Sciatic nerve (tissue), 2 donors: Measurements from ENCODE around the gene LGALS13. TPM values are rescaled to one million over a fixed set of nuclear protein-coding genes. Genes with fewer than 3 reads are reported as not detected.
"Not testable (repeated sequence)": the region's sequence is repeated elsewhere in the genome, so short reads cannot be mapped to it uniquely, and the experiment has no call there.

Experiments used
- ATAC-seq: fragments of 200-7000 bp; cut with Tn5 transposase; one replicate; pipeline ENCODE4 v1.9.1; 2020; ENCODE audit warnings: mild to moderate bottlenecking, moderate library complexity
- DNase-seq: peaks from one replicate; pipeline ENCODE4 v3.0.0-alpha.2; 2020; ENCODE audit warnings: low spot score
- intact Hi-C: fragments of 100-400 bp; cut with DNase I; formaldehyde crosslinking; loops from one replicate; pipeline ENCODE4 v1.14.2; 2022
- total RNA-seq: library from RNA; stranded (reverse); fragmentation: NEBNext Ultra II Directional; extraction: Animal tissue kit (Norgen Biotek cat#: 25700); gene quantifications from one replicate; pipeline ENCODE4 v1.2.1, GENCODE V29; 2021
- donor health status: DM: no; HTN: no; CAD: no.
- donor health status: DM: no; HTN: no; CAD: no.

The LGALS13 gene
- total RNA-seq, 1 donor from 2014 or later = not detected

DNA sequence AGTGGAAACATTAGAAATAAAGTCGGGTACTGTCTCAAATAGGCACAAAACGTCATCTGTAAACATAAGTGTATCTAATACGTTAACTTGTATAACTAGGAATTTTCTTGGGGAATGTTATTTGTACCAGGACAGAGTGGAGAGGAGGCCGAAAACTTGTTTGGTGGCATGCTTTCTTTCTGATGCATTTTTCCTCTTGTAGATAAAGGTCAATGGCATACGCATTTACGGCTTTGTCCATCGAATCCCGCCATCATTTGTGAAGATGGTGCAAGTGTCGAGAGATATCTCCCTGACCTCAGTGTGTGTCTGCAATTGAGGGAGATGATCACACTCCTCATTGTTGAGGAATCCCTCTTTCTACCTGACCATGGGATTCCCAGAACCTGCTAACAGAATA is 4.7 kb downstream of the LGALS13 start:
- intact Hi-C loops = no loop called here
- ATAC-seq (no peak), DNase-seq (no peak)

DNA sequence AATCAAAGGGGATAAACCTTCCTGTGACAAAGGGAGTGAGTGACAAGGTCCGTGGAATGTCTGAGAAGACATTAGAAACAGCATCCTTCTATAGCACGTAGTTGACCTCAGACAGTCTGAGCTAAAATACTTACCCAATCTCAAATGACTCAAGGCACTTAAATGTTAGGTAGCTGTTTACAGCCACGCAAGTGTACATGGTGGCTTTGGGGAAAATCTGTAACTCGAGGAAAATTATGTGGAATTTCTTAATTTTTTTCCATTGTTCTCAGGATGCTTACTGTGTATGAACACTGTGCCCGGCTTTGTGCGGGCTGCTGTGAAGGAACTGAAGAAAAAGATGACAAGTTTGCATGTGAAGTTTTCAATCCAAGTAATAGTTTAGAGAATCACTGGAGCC is 5.2 kb downstream of the LGALS13 start:
- intact Hi-C loops = no loop called here
- ATAC-seq = no peak
- no peak for DNase-seq

DNA sequence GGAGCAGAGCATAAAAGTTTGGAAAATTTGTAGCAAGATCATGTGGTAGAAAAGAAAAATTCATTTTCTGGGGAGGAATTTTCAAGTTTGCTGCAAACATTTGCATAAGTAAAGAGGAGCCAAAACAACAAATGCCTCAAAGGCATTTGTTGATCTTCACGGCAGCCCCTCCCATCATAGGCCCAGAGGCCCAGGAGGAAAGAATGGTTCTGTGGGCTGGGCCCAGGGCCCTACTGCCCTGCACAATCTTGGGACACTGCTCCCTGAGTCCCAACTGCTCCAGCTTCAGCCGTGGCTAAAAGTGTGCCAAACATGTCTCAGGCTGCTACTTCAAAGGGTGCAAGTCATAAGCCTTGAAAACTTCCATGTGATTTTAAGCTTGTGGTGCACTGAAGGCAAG is 11.3 kb downstream of the LGALS13 start:
- ATAC-seq (no peak), DNase-seq (no peak)
- intact Hi-C loops = no loop called here

DNA sequence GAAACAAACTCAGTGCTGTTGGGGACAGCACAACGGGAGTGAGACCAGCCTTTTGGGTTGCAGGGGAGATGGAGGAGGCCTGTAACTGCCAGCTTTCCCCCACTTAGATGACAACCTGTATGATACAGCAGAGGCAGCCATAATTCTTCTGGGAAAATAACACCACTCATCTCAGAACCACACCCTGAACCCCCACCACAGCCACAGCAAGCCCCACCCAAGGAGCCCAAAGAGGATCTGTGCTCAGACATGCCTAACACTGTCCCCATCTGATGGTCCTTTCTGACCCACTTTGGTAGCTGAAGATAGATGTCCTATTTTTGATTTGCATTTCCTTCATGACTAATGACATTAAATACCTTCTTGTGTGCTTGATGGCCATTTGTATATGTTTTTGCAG is 15.4 kb downstream of the LGALS13 start:
- DNase-seq (no peak), ATAC-seq (no peak)
- intact Hi-C loops = no loop called here

DNA sequence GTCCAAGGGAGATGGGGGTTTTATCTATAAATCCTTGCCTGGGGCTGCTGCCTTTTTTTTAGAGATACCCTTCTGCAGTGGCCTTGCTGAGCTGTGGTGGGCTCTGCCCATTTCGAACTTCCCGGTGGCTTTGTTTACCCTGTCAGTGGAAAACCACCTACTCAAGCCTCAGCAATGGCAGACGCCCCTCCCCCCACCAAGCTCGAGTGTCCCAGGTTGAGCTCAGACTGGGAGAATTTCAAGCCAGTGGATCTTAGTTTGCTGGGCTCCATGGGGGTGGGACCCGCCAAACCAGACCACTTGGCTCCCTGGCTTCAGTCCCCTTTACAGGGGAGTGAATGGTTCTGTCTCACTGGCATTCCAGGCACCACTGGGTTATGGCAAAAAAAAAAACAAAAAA is 21.6 kb downstream of the LGALS13 start:
- DNase-seq = no peak
- intact Hi-C loops = no loop called here
- ATAC-seq = no peak

DNA sequence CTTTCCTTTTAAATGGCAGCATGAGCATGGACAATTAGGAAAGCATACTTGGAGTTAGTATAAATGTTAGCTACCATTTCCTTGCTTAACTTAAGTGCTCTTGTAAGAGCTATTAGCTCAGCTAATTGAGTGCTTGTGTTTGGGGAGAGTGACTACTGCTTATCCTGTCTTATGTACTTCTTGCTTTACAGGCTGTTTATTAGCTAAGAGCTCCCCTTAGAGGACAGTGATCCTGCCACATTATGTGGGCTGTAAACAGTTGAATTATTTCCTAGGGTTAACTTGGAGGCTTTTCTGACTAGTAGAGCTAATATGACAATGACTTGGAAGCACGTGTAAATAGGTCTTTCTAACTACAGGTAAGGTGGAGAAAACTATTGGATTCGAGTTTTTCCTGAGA is 25.3 kb downstream of the LGALS13 start:
- DNase-seq, ATAC-seq, intact Hi-C loops: not testable (repeated sequence)

DNA sequence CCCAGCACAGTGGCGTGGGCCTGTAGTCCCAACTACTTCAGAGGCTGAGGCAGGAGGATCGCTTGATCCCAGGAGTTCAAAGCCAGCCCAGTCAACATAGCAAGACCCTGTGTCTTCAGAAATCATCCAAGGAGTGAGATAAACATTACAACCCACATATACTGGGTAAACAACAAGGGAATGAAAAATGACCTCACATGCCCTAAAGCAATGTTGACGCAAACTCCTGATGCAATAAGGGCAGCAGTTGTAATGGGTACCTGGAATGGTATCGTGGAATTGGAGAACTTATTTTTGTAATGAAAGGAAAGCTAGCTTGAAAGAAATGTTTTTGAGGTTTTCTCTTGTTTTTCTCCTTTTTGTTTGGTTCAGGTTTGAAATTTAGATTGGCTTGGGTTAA is 28.9 kb downstream of the LGALS13 start:
- DNase-seq (no peak), ATAC-seq (no peak)
- intact Hi-C loops = no loop called here

DNA sequence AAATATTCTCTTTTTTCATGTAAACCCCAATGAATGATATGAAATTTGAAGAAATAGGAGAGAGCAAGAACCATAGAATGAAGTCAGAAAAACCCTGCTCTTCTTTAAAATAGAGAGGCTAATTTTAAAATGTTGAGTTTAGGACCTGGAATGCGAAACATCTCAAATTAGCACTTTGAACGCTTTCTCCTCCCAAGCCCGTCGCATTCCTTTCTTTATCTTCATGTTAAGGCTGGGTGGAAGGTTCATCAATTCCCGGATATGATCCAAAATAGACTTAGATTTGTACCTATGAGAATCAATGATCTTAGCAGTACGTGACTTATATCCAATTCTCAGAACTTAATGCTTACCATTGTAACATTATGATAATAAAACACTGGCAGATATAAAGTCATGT is 29.3 kb downstream of the LGALS13 start:
- no peak for ATAC-seq
- intact Hi-C loops = no loop called here

DNA sequence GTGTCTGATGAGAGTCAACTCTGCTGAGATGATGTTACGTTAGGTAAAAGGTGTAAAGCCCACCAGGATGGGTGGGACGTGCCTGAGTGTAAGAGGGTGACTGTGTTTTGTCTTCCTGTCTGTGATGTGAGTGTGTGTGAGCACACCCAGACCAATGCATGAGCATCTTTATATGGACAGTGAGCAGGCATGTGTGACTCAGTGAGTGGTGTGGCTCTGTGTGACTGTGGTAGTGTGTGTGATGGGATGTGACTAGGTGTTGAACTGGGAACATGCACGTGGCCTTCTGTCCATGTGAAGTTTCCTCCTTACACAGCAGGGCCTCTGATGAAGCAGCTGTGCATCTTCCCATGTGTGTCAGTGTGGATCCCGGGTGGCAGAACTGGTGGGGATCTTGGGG is 35.6 kb downstream of the LGALS13 start:
- ATAC-seq (no peak), DNase-seq (no peak)
- intact Hi-C loops = no loop called here

More for the DNA sequence above, 29.3 kb downstream of the LGALS13 start:
- DNase-seq = no peak

DNA sequence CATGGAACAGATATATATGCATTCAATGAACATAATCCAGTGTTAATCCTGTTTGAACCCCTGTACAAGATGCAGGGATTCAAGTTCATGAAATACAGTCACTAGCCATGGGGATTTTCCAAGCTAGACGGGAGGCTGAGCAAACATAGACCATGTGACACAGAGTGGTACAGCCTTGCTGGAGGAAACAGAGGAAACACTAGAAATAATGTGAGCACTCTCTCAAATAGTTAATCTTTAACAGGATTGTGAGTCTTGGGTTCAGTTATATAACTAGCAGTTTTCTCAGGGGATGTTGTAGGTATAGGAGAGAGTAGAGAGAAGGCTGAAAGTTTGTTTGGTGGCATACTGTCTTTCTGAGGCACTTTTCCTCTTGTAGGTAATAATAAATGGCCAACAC is 39.4 kb downstream of the LGALS13 start:
- intact Hi-C loops = no loop called here
- ATAC-seq (no peak), DNase-seq (no peak)

DNA sequence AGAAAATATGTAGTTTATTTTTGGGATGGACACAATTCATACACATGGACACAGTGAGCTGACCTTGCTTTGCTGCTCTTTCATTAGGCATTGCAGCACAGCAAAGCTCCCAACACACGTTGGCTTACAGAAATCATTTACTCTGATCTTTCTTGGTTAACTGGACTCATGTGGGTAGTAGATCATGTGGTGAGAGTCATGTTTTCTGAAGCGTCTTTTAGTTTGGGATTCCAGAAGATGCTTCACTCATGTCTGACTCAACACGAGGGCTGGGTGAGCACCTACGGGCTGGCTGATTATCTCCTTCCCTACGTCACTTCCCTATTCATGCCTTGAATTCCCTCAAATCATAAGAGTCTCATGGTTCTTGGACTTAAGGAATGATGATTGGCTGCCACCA is 41.3 kb downstream of the LGALS13 start:
- ATAC-seq (no peak), DNase-seq (no peak)
- intact Hi-C loops = no loop called here

DNA sequence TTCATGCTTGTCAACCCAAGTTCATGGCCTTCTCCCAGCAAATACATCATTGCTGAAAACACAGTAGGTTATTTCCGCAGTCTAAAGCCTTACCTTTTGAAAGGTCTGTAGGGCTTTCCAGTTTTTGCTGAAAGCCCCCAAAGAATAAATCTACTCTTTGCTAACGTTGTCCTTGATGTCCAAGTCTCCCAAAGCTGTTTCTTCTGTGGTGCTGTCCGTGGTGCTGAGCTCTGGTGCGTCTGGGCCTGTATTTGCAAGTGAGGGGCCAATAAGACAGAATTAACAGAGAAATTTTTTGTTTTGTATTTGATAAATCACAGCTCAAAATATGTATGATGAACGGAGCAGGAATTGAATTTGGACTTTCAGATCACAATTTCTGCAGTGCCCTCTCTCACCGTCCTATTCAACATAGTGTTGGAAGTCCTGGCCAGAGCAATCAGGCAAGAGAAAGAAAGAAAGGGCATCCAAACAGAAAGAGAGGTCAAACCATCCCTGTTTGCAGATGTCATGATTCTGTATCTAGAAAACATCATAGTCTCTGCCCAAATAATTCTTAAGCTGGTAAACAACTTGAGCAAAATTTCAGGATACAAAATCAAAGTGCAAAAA is 43.6 kb downstream of the LGALS13 start:
- DNase-seq = no peak
- intact Hi-C loops = no loop called here

DNA sequence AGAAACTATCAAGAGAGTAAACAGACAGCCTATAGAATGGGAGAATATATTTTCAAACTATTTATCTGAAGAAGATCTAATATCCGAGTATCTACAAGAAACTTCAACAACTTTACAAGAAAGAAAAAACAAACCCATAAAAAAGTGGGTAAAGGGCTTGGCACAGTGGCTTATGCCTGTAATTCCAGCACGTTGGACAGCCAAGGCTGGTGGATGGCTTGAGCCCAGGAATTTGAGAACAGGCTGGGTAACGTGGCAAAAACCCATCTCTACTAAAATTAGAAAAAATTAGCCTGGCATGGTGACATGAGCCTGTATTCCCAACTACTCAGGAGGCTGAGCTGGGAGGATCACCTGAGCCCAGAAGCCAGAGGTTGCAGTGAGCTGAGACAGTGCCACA is 45.6 kb downstream of the LGALS13 start:
- ATAC-seq (no peak), DNase-seq (no peak)
- intact Hi-C loops = no loop called here

More for the DNA sequence above, 43.6 kb downstream of the LGALS13 start:
- ATAC-seq = no peak

DNA sequence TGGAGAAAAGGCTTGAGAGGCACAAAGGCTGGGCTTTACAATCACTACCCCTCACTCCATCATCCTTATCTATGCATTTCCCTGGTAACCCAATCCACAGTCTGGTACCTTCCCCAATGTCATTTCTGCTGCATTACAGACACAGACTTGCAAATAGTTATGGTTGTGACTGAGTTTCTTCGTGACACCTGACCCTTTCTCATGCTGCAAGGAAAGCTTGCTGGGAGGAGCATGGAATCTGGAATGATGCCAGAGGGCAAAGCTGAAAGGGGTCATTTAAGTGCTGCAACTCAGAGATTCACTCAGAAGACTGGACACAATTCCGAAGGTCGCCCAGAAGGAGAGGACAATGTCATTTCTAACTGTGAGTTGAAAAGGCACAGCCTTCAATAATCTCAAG is 53.3 kb downstream of the LGALS13 start, which contains the start of gene LGALS16:
Gene LGALS16 (plus strand): TSS at position 301 of the 400 bp plus-strand sequence. CDS start 49 bp downstream, at position 350.
- ATAC-seq (no peak), DNase-seq (no peak)
- intact Hi-C loops = no loop called here

Other genes with a start within 250 kb of the LGALS13 start
- 38.7 TPM for gene PAF1, start 211.4 kb upstream of the LGALS13 start, total RNA-seq
- 37.2 TPM for gene MED29, start 211.1 kb upstream of the LGALS13 start, total RNA-seq
- gene ZFP36, start 195.7 kb upstream of the LGALS13 start, total RNA-seq = 342 TPM
- 89.2 TPM for gene PLEKHG2, start 189.9 kb upstream of the LGALS13 start, total RNA-seq
- 1,367 TPM for gene RPS16, start 166.6 kb upstream of the LGALS13 start, total RNA-seq
- gene SUPT5H, start 156.9 kb upstream of the LGALS13 start, total RNA-seq = 102 TPM
- gene TIMM50, start 121.7 kb upstream of the LGALS13 start, total RNA-seq = 38.3 TPM
- not detected for gene DLL3, start 103.6 kb upstream of the LGALS13 start, total RNA-seq
- not detected for gene SELENOV, start 87.4 kb upstream of the LGALS13 start, total RNA-seq
- 4.3 TPM for gene EID2B, start 69.7 kb upstream of the LGALS13 start, total RNA-seq
- 11.8 TPM for gene EID2, start 62.4 kb upstream of the LGALS13 start, total RNA-seq
- gene LGALS16, start 53.4 kb downstream of the LGALS13 start, total RNA-seq = not detected
- not detected for gene LGALS14, start 102.0 kb downstream of the LGALS13 start, total RNA-seq
- gene CLC, start 135.5 kb downstream of the LGALS13 start, total RNA-seq = 1.4 TPM
- gene LEUTX, start 176.3 kb downstream of the LGALS13 start, total RNA-seq = not detected
- 18.3 TPM for gene DYRK1B, start 231.6 kb downstream of the LGALS13 start, total RNA-seq
- gene FBL, start 243.9 kb downstream of the LGALS13 start, total RNA-seq = 132 TPM